Activated CD8-positive, alpha-beta memory T cell treated with anti-CD3 and anti-CD28 coated beads, Interleukin-2, amount 50 U/mL, for 4 hours (primary cell): ENCODE results near the gene DNAH17.
"Not testable (repeated sequence)": the region's sequence is repeated elsewhere in the genome, so short reads cannot be mapped to it uniquely, and the experiment has no call there.

Experiments
- DNase-seq: peaks from one replicate; pipeline ENCODE4 v3.0.0-alpha.2; 2020

The DNAH17 gene

DNA sequence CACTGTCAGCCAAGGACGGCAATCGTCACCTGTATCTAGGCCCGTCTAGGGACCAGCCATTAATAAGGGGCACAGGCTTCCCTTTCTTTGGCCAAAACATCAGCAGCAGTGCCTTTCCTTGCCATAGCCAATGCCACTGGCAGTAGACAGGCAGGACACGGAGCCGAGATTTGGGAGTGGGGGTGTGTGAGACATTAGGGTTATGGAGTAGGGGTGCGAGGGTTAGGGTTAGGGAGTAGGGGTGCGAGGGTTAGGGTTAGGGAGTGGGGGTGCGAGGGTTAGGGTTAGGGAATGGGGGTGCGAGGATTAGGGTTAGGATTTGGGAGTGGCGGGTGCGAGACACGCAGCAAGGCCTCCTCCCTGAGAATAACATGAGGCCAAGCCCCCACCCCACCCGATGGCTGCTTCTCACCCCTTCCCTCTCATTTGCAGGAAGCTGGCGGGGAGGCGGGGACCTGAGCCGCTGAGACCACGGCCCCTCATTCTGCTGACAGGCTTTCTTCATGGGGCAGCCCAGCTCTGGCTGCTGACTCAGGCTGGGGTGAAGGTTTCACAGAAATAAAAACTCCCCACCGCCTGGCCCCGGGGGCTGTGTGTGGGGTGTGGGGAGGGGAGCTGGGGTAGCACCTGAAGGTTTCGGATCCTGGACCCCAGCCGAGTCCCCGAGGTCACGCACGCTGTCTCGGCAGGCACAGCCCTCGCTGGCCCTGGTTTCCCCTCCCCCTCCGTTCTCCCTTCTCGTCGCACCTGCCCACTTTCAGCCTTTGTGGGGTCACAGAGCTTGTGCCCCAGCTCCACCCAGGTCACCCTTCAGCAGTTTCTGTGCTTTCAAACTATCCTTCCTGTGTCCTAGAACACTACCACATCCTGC, 104.9 kb downstream of the DNAH17 start:
- DNase-seq: no peak

- DNase-seq: no peak
Measured at GRCh38 chr17:78471635-78472034, 105.6 kb downstream of the DNAH17 start.

DNA sequence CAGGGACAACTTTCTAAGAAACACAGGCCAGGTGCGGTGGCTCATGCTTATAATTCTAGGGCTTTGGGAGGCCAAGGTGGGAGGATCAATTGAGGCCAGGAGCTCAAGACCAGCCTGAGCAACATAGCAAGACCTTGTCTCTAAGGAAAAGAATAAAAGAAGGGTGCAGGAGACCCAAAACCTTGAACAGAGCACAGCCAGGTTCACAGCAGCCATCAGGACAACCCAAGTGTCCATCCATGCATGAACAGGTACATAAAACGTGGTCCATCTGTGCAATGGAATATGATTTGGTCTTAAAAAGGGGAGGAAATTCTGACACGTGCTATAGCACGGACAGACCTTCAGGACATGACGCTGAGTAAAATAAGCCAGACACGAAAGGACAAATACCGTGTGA, 107.8 kb downstream of the DNAH17 start:
- DNase-seq: no peak

DNA sequence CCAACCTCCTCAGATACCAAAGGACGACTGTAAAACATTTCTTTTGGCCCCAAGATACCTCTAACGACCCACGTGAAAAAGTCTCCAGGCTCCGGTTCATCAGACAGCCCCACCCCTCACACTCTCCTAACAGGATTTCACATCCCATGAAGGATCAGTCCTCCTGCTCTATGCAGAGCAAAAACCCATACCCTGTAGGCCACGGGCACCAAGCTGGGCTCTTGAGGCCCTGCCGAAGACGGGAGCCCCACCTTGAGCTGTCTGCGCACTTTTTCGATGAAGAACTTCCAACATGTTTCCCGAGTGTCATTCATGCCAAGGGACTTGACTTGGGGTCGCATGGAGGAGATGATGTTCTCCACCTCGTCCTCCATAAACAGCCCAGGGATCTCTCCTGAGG, 108.8 kb downstream of the DNAH17 start:
- DNase-seq: no peak

GRCh38 chr17:78466786-78467715, 110.1 kb downstream of the DNAH17 start:
- no peak for DNase-seq

- not testable (repeated sequence) for DNase-seq
Measured at GRCh38 chr17:78466109-78466785, 110.9 kb downstream of the DNAH17 start.

DNA sequence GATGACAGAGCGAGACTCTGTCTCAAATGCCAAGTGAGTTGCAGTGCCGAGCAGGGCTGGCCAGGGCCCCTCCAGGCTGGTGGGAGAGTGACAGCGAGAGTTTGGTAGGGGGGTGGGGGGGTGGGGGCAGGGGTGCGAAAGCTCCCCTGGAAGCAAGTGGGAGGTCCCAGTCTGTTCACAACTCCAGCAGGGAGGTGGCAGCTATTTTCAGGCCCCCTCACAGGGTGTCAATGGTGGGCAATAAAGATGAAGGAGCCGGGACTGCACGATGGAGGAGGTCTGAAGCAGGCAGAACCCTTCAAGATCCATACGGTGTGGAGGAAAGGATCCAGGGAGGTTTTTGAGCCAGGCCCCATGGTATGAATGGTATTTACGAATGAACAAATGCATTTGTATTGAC, 115.0 kb downstream of the DNAH17 start:
- no peak for DNase-seq

DNA sequence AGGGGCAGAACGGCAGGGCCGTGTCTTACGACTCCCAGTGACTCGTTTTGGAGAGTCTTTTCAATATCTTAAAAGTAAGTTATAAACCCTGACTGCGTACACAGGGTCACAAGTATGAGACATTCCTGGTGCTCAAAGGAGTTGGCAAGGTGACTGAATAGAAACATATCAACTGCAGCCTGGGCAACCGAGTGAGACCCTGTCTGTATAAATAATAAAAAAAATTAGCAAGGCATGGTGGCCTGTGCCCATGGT, 115.5 kb downstream of the DNAH17 start:
- DNase-seq: no peak

DNA sequence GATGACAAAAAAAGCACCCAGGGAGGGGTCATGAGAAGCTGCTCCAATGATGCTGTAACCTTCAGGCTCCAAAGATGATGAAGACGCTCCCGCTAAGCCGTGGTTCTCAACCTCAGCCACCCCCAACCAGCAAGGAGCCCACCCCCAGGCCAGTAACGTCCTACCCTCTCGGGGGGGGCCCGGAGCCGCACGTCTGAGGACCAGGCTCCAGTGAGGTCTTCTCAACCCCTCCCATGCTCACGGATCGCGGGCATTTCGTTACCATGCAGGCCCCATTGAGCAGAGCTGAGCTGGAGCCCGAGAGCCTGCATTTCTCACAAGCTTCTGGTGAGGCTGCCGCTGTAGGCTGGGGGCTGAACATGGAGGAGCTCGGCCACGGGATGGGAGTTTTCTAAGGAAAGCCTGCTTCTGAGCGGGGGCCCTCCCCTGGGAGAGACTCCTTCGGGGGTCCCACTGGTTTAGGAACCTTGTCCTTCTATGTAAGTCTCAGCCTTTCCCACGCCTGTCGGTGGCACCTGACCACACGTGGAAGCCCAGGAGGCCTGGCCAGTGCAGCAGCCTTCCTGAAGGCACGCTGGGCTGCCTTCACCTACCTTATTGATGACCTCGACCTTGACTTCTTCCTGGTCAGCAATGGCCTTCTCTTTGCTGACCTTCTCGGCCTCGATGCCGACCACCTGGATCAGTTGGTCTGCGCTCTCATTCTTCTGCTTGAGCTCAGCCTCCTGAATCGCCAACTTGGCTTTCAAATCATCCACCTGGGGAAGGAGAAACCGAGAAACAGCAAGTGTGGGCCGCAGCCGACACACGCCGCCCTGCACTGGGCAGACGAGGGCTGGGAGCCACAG, 116.0 kb downstream of the DNAH17 start:
- no peak for DNase-seq

- no peak for DNase-seq
Measured at GRCh38 chr17:78460176-78460675, 117.0 kb downstream of the DNAH17 start.

- DNase-seq: no peak
Measured at GRCh38 chr17:78459696-78460095, 117.5 kb downstream of the DNAH17 start.

DNA sequence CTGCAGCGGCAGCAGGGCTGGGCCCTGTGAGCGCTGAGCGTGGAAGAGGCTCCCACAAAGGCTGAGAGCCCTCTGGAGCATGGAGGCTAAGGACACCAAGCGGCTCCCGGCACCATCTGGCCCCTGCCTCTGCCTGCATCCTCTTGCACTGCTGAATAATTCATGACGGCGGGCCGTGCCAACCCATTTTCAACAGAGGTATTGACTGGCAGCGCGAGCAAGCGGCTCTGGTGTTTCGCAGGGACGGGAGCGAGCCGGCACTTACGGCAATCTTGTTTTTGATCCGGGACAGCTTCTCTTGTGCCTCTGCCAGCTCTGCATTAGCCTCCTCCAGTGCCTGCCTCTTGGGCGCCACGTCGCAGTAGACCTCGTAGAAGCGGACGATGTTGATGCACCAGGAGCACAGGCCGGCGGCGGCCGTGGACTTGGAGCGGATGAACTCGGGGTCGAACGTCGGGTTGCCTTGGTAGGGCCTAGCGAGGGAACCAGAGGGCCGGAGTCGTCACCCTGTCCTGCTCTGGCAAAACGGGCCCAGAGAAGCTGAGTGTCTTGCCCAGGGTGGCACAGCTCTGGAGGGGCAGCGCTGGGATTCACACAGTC, 118.4 kb downstream of the DNAH17 start:
- no peak for DNase-seq

GRCh38 chr17:78458091-78458490, 119.1 kb downstream of the DNAH17 start:
- no peak for DNase-seq

DNA sequence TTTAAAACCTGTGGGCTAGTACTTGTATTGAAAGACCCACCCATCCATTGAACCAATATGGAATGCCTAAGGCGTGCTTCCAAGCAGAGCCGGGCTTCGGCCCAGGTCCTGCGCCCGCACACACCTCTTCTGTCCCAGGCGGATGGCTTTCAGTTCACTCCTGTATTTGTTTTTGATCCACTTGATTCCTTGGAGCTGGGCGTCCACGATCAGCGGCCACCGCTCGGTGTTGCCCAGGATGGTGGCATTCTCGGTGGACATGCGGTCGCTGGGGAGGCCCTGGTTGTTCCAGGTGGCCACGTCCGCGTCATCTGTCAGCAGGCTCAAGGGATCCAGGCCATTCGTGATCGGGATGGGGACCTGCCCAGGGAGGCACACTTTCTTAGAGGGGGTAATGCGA, 122.8 kb downstream of the DNAH17 start:
- no peak for DNase-seq

DNA sequence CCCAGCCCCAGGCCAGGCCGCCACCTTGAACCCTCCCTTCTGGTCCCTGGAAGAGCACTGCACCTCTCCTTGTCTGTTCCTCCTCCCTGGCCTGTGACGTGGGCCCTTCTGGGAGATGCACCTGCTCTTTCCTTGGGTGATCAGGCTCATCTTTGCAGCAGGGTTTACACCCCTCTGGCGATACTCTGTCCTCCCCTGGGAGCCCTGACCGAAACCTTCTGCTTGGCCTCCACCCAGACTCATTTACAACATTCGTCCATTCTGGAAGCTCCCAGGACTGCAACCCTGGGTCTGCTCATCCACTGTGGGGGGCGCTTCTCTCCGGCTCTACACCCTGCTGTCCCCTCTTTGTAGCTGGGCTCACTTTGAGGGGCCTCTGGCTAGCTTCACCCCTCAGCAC, 125.4 kb downstream of the DNAH17 start:
- DNase-seq: no peak

- no peak for DNase-seq
Measured at GRCh38 chr17:78450696-78451345, 126.4 kb downstream of the DNAH17 start.

GRCh38 chr17:78449983-78450595, 127.1 kb downstream of the DNAH17 start:
- no peak for DNase-seq

DNA sequence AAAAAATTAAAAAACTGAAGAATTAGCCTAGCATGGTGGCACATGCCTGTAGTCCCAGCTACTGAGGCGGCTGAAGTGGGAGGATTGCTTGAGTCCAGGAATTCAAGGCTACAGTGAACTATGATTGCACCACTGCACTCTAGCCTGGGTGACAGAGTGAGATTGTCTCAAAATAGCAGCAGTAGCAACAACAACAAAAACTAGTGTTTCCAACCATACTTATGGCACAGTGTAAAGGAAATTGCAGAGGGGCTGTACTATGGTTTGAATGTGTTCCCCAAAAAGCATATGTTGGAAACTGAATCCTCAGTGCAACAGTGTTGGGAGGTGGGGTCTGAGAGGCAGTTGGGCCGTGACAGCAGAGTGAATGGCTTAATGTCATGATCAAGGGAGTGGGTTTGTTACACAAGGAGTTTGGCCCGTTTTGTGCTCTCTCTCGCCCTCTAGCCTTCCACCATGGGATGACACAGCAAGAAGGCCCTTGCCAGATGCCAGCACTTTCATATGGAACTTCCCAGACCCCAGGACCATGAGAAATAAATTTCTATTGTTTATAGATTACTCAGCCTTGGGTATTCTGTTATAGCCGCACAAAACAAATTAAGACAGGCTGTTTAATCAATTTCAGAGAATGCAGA, 128.7 kb downstream of the DNAH17 start:
- DNase-seq: no peak

DNA sequence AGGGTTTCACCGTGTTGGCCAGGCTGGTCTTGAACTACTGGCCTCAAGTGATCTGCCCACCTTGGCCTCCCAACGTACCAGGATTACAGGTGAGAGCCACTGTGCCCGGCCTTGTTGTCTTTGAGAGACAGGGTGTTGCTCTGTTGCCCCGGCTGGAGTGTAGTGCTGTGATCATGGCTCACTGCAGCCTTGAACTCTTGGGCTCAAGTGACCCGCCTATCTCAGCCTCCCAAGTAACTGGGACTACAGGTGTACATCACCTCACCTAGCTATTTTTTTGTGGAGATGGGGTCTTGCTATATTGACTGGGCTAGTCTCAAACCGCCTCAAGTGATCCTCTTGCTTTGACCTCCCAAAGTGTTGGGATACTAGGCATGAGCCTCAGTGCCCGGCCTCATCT, 130.4 kb downstream of the DNAH17 start:
- DNase-seq: no peak

DNA sequence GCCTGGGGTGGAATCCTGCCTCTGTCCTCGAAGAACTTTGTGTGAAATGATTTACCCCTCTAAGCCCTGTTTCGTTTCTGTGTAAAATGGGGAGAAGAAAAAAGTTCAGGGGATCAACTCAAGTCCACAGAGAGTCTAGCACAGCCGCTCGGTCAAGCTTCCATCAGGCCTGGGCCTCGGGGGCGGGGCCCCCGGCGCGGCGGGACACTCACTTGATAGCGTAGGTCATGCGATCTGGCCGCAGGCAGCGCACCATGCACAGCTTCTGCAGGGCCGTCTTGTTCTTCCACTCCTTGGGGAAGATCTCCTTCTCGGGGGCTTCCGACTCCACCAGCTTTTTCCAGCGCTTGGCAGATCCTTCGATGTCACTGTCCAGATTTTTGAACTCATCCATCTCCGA, 132.8 kb downstream of the DNAH17 start:
- no peak for DNase-seq
